PFSK-1 (cell line): ENCODE data around the gene GPR50.

Experiments used
- POLR2AphosphoS5 ChIP-seq: IDR thresholded peaks from 2 replicates; pipeline ENCODE4 v1.6.1; 2012; ENCODE audit warnings: low read depth, mild to moderate bottlenecking, control low read depth, low read length, moderate library complexity
- TAF1 ChIP-seq: IDR thresholded peaks from 2 replicates; pipeline ENCODE4 v1.6.1; 2012; ENCODE audit warnings: low read length, control low read depth, borderline replicate concordance; ENCODE audit not compliant: insufficient read depth

GRCh38 chrX:151183233-151183753, 6.9 kb downstream of the GPR50 start:
- TF ChIP-seq POLR2AphosphoS5 (no peak), TAF1 (no peak)
